ENCODE results near the gene FAM3C.

Gene FAM3C

GRCh38 chr7:121307021-121307574 lies 89.0 kb downstream of the FAM3C start:
- no peak for DNase-seq (ENCODE audit: low read depth)
- H3K4me3 ChIP-seq (ENCODE audit: low read depth, low read length), result no peak overlapping the region

GRCh38 chr7:121306565-121306964 lies 89.5 kb downstream of the FAM3C start:
- no peak for DNase-seq (ENCODE audit: low read depth)
- no peak overlapping the region for H3K4me3 ChIP-seq (ENCODE audit: low read depth, low read length)

GRCh38 chr7:121305109-121305508 lies 91.0 kb downstream of the FAM3C start:
- no peak for DNase-seq (ENCODE audit: low read depth)
- H3K4me3 ChIP-seq (ENCODE audit: low read depth, low read length), result no peak overlapping the region

GRCh38 chr7:121304102-121304658 lies 91.9 kb downstream of the FAM3C start:
- no peak overlapping the region for H3K4me3 ChIP-seq (ENCODE audit: low read depth, low read length)

GRCh38 chr7:121303422-121304101 lies 92.5 kb downstream of the FAM3C start:
- no peak overlapping the region for H3K4me3 ChIP-seq (ENCODE audit: low read depth, low read length)
- DNase-seq (ENCODE audit: low read depth), result no peak

More at GRCh38 chr7:121304102-121304658, 91.9 kb downstream of the FAM3C start:
- DNase-seq (ENCODE audit: low read depth), result no peak

- DNase-seq (ENCODE audit: low read depth), result peak; percentile 13
- no peak overlapping the region for H3K4me3 ChIP-seq (ENCODE audit: low read depth, low read length)
Observed at GRCh38 chr7:121302214-121302745, 93.8 kb downstream of the FAM3C start.

GRCh38 chr7:121301446-121302213 lies 94.5 kb downstream of the FAM3C start:
- no peak for DNase-seq (ENCODE audit: low read depth)
- no peak overlapping the region for H3K4me3 ChIP-seq (ENCODE audit: low read depth, low read length)

- no peak overlapping the region for H3K4me3 ChIP-seq (ENCODE audit: low read depth, low read length)
- DNase-seq (ENCODE audit: low read depth), result no peak
Observed at GRCh38 chr7:121300685-121301420, 95.3 kb downstream of the FAM3C start.

All from skeletal muscle cell (primary cell).